Fibroblast of skin of back (primary cell): ENCODE results near the gene CEP70. TPM values are rescaled to one million over a fixed set of nuclear protein-coding genes. Genes with fewer than 3 reads are reported as not detected.
A peak's percentile ranks its signal among the peaks of the same experiment; 100 is the strongest.
"Not testable (repeated sequence)": the region's sequence is repeated elsewhere in the genome, so short reads cannot be mapped to it uniquely, and the experiment has no call there.

Experiments used
- DNase-seq: peaks from one replicate; pipeline ENCODE4 v3.0.0-alpha.2; 2013
- polyA plus RNA-seq, 2 experiments: library from polyadenylated mRNA; unstranded; fragments of 120-200 nt; gene quantifications; one replicate each; pipeline ENCODE4 v1.2.1, GENCODE V29; 2013; ENCODE audit not compliant: insufficient read length in 2 of 2

Gene CEP70
- polyA plus RNA-seq (2013, experiment 1 of 2; ENCODE audit: insufficient read length) = 13.0 TPM
- polyA plus RNA-seq (2013, experiment 2 of 2; ENCODE audit: insufficient read length) = 9.6 TPM

GRCh38 chr3:138594150-138594934 is at the start of gene CEP70:
CEP70 (minus strand) TSS chr3:138594260; CDS start chr3:138572927, 21,333 bp downstream.
- peak; percentile 95 for DNase-seq

GRCh38 chr3:138642927-138643253 is 48.8 kb upstream of the CEP70 start:
- DNase-seq = no peak

GRCh38 chr3:138642226-138642926 is 48.3 kb upstream of the CEP70 start:
- no peak for DNase-seq

DNA sequence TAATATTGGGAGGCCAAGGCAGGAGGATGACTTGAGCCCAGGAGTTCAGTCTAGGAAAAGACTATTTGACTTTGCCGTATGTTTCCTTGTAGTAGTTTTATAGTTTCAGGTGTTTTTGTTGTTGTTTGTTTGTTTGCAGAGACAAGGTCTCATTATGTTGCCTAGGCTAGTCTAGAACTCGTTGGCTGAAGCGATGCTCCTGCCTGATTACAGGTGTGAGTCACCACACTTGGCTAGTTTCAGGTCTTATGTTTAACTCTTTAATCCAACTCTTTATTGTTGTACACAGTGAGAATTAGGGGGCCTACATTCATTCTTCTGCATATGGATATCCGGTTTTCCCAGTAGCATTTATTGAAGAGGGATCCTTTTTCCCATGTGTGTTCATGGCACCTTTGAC is 46.5 kb upstream of the CEP70 start:
- no peak for DNase-seq

- DNase-seq = no peak
These were observed 44.6 kb upstream of the CEP70 start for GRCh38 chr3:138638641-138639040.

- DNase-seq = no peak
These were observed 35.5 kb upstream of the CEP70 start for GRCh38 chr3:138629526-138629925.

DNA sequence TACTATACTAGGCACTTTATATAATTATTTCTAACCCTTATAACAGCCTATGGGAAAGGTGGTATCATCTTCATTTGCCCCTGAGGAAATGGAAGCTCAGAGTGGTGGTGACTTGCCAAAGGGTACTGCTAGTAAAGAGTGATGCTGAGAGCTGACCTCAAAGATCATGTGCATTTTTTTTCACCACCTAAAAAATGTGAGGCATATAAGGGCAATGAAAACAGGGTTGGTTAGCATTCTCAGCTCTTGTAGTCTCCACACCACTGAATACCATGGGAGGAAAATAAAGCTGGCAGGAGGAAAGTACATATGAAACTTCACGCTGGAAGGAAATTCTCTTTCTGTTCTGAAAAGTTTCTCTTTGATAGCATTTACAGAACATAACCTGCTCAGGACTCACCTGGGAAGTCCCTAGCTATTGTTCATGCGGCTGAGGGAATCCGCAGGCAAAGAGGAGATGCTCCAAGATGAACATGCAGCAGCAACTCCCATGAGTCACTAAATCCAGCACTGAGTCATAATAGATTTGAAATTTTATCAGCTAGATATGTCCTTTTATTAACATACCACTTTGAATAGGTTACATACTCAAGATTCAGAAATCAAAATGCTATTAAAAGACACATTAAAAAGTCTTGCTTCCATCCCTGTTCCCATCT is 31.8 kb upstream of the CEP70 start:
- peak; percentile 46 for DNase-seq

GRCh38 chr3:138624518-138624917 is 30.5 kb upstream of the CEP70 start:
- DNase-seq = no peak

DNA sequence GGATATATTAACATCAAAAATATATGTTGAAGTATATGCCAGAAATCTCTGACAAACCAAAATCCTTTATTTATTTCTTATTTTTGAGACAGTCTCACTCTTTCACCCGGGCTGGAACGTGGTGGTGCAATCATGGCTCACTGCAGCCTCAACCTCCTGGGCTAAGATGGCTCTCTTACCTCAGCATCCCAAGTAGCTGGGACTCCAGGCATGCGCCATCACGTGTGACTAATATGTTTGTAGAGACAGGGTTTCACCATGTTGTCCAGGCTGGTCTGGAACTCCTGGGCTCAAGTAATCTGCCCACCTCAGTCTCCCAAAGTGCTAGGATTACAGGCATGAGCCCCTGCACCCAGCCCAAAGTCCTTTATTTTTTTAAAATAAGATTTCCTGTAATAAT is 26.4 kb upstream of the CEP70 start:
- DNase-seq = peak; percentile 7

DNA sequence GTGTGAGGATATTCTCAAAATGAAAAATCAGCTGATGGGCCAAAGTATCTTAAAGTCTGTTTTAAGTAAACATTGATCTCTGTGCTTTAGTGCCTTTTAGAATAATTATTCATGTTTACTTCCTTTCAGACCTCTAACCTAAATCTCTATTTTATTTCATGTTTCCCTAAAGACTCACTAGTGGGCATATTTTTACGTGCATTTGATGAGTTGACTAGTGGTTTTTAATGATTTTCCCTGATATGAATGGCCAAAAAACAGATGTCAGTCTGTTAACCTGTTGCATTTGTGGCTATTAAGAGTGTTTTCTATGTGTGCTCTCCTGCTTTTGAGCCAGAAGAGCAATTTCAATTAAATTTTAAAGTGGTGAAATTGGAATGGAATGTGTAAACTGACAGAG is 21.4 kb upstream of the CEP70 start:
- no peak for DNase-seq

DNA sequence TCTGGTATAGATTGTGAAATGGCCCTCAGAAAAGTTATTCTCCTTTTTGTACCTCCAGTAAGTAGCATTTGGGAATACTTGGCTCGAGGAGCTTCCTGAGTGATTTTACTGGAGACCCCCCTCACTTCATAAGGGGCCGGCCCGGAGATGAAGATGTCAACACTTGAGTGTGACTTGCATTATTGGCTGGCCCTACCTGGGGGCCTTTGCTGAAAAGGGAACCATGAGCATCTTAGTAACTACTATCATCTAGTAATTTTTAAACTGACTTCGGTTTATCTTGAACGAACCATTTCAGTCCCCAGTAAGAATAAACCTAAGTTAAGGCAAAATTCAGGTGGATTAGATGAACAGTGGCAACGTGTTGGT is 15.8 kb upstream of the CEP70 start:
- no peak for DNase-seq

DNA sequence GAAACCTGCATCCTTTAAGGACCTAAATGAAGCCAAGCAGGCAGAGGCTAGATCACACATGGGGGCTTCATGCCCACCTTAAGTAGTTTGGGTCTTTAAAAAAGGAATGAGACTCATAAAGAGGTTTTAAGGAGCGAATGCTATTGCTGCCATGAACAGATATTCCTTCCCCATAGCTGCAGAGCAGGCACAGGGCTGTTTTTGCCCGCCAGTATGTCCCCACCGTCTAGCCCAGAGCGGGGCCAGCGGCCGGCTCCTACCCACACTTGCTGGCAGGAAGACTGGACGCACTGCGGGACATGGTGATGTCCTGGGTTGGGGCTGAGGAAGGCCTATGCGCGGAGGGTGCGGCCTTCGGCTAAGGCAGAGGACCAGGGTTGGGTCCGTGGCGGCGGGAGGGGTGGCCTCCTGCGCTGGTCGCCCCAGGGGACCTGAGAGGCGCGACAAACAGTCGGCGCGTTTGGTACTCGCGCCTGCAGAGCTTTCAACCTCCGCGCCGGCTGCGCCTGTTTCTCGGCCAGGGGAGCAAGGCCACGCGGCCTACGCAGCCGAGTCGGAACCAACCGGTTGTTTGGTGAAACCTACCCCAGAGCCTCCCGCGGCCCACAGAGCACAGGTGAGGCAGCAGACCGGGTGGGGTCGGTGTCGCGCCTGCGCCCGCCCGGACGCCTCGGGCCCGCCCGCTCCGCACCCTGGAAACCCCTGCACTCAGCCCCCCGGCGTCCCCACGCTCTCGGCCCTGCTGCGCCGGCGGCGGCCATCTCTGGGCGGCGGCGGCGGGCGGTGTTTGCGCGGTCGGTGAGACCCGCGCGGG is 14.5 kb upstream of the CEP70 start, which contains the start of gene FAIM:
FAIM (plus strand) TSS at position 450 of the 814 bp plus-strand sequence. CDS start 10,956 bp downstream, outside the sequence.
- DNase-seq = peak; percentile 71

DNA sequence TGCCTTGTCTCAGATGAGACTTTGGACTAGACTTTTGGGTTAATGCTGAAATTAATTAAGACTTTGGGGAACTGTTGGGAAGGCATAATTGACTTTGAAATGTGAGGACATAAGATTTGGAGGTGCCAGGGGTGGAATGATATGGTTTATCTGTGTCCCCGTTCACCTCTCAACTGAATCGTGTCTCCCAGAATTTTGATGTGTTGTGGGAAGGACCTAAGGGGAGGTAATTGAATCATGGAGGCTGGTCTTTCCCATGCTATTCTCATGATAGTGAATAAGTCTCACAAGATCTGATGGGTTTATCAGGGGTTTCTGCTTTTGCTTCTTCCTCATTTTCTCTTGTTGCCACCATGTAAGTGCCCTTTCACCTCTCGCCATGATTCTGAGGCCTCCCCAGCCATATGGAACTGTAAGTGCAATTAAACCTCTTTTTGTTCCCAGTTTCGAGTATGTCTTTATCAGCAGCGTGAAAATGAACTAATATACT is 10.1 kb upstream of the CEP70 start:
- not testable (repeated sequence) for DNase-seq

- not testable (repeated sequence) for DNase-seq
These were observed 7.6 kb upstream of the CEP70 start for GRCh38 chr3:138601661-138602060.

DNA sequence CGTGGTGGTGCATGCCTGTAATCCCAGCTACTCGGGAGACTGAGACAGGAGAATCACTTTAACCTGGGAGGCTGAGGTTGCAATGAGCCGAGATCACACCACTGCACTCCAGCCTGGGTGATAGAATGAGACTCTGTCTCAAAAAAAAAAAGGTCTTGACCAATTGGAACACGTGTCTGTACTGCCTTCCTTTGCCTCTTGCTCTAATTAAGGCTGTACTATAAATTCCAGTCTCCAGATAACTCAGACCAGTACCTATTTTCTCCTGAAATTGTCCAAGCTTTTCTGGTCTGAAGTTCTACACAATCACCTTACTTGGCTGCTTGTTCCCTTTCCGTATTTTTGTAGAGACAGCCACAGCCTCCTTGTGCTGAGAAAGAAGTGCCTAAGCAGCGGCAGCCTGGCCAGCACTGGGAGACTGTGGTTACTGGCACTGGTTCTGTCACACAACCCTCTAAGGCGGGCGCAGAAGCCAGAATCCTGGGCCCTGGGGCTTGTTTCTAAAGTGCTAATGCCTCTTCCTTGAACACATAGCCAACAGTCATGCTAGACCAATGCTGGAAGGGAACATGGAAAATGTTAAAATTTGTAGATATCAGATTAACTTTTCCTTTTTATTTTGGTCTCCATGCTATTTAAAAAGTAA is 6.2 kb upstream of the CEP70 start:
- DNase-seq = no peak

DNA sequence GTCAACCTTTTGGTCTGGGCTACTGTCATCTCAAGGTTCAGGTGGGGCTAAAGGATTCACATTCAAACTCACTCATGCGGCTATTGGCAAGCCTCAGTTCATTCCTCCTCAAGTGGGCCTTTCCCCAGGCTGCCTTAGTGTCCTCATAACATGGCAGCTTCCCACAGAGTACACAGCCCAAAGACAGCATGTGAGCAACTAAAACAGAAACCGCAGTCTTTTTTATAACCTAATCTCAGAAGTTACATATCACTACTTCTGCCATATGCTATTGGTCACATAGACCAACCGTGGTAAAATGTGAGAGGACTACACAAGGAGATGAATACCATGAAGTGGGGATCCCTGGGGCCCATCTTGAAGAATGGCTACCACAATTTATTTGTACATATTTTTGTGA is 4.5 kb upstream of the CEP70 start:
- DNase-seq = no peak

- not testable (repeated sequence) for DNase-seq
These were observed 3.3 kb upstream of the CEP70 start for GRCh38 chr3:138597186-138597976.

- no peak for DNase-seq
These were observed 1.0 kb upstream of the CEP70 start for GRCh38 chr3:138594935-138595610.

GRCh38 chr3:138593488-138594149 is 441 bp downstream of the CEP70 start:
- DNase-seq = no peak

DNA sequence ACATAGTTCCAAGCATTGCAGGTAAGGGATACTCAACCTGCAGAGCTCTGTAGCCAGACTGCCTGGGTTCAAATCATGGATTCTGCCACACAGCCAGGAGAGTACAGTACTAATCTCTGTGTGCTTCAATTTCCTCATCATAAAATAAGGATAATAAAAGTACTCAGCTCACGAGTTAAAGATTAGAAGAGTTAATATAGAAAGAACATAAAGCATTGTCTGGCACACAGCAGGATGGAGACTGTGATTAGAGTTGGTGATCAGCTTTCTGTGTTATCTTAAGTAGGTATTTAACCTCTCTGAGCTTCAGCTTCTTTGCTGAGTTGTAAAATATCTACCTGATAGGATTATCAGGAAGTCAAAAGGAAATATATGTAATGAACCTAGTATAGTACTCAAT is 2.7 kb downstream of the CEP70 start:
- DNase-seq = no peak
